ENCODE results near the gene MCUB. TPM values are rescaled to one million over a fixed set of nuclear protein-coding genes. Genes with fewer than 3 reads are reported as not detected.

Gene MCUB
- total and polyA plus RNA-seq, 9 of the 15 experiments (the other 6 are each of a cell fraction or from before 2014, with no cell fraction given) = 1.4 to 21.5 (median 5.4) TPM

DNA sequence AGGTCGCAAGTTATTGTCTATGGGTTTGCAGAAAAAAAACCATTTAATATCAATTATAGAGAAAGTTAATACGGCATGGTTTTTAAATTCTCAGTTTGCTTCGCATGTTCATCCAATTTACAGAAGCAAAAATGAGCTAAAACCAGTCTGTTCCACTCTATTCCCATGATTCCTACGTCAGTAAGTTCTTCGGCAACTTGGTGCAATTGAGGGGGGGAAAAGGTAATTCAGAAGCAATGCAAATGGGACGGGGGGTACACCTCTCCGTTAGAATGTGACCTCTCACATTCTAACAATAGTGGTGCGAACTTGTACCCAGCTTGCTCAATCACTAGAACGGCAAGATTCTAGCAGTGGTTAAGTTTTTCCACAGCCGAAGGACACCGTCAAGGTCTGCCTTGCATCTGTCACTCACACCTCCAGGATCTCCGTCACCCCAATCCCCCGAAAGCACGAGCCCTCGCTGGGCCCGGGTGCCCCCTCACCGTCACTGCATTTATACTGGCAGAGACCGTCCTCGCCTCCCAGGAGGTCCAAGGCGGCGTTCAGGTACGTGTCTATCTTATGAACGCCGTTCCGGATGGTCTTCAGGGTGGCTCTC lies 169.2 kb downstream of the MCUB start (continued):
- peak; percentile 69; the same call in 1 of the 2 replicates for TF ChIP-seq NKRF (IDR thresholded peaks at IDR 0.05; ENCODE audit: borderline replicate concordance)

DNA sequence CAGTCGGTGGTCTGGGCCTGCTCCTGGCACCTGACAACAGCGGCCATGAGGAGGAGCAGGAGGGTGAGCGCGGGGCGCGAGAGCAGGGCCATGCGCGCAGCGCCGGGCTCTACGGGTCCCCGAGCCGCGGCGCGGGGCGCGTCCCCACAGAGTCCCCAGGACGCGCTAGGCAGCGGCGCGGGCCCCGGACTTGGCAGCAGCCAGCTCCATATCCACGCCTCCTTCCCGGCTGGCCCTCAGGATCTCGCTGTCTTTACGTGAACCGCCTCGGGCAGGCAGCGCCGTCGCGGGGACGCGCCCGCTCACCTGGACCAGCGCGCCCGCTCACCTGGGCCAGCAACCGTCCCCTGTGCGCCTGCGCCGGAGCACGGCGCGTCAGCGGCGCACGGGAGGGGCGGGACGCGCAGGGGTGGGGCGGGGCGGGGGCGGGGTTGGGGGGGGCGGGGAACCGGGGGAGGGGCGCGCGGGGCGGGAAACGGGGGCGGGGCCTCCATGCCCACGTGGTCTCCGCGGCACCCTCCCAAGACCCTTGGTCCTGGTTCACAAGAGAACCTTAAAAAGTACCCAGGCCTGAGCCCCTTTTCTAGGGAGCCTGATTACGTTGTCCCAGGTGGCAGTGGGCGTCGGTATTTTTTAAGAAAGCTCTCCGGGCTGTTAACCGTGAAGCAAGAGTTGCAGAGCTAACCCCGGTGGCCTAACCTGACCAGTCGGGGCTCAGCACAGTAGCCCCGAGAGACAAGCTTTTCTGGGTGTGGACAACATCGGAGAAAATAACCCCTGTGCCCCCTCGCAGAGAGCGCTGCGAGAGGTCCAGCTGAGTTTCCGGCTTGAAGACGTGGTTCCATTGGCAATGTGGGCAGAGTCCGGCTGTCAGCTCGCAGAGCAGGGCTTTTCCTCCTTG lies 169.9 kb downstream of the MCUB start, which contains the start of gene PLA2G12A:
Gene PLA2G12A (minus strand): TSS at position 353 of the 901 bp plus-strand sequence. CDS start 261 bp downstream, at position 92.
- peak; percentile 89 for ATAC-seq
- Histone ChIP-seq H3K79me2 (ENCODE audit: control insufficient read depth, insufficient read depth, low read length) (peaks cover 49% of the 10 kb centered on the region), H3K27me3 (ENCODE audit: control insufficient read depth in 2 of 2, insufficient read depth in 2 of 2, low read length in 2 of 2) (no peaks in the 10 kb centered on the region), H3K9me1 (ENCODE audit: control insufficient read depth, insufficient read depth, low read length) (no peaks in the 10 kb centered on the region), H3K4me2 (ENCODE audit: insufficient read depth, low read length) (peak within 1 kb of the TSS; percentile 95), H3K4me3 (peak within 1 kb of the TSS; percentile 81), H3K9ac (ENCODE audit: insufficient read depth in 1 of 2, low read depth in 2 of 2, low read length in 2 of 2) (peak within 1 kb of the TSS; percentile 83 to 96), H3K36me3 (ENCODE audit: control insufficient read depth, insufficient read depth, low read length) (peaks cover 22% of the 10 kb centered on the region), H3K4me1 (replicated peaks in 1 of 2; ENCODE audit: control insufficient read depth in 2 of 2, insufficient read depth in 2 of 2, low read length in 2 of 2) (peaks cover 15 to 30% of the 10 kb centered on the region in 2 experiments), H3K9me3 (replicated peaks; ENCODE audit: control insufficient read depth, insufficient read depth, low read depth, low read length) (no peaks in the 10 kb centered on the region), H2AFZ (ENCODE audit: low read depth, low read length) (peak within 1 kb of the TSS; percentile 99), H4K20me1 (replicated peaks; ENCODE audit: control insufficient read depth, insufficient read depth, low read length) (0 out of 2 replicates have a peak, but pooled peaks cover 3% of the 10 kb centered on the region), H3K27ac (ENCODE audit: extremely low read depth, low read depth, low read length) (peak within 1 kb of the TSS; percentile 89)
- peak; percentile 80 to 95 (median 93) for DNase-seq (ENCODE audit: extremely low read depth in 1 of 4, low spot score in 3 of 4)
- intact Hi-C loops (cut with micrococcal nuclease) (loop anchor here (1.0 to 5.0 kb wide), 3 partner anchors 27 to 467 kb away; partner anchors contain the start of genes CASP6, ELOVL6 and GAR1), in situ Hi-C loops (cut with MboI) (no loop called here)
- ChIA-PET CTCF (ENCODE audit: low intra/inter-chr PET ratio) (no interaction called here), POLR2A (interaction anchor here (0.8 to 3.4 kb wide), 7 partner anchors 9 to 90 kb away, joined by 3 to 14 read pairs (median 4); no protein-coding TSS in a partner anchor)
- under 1% methylated on average over 41 of the region's 83 CpGs for WGBS (ENCODE audit: insufficient coverage, low coverage, missing lambda C conversion rate)
- FAIRE-seq = no peak
- BruUV-seq (replicated peaks) = TSS peak; percentile 95
- TF ChIP-seq E2F1 (CRISPR knock-in tag; IDR thresholded peaks at IDR 0.05) = peak; percentile 65
- TF ChIP-seq RBBP5 (IDR thresholded peaks at IDR 0.05; ENCODE audit: borderline replicate concordance, insufficient read depth, low read length, poor library complexity, severe bottlenecking) = peak; percentile 91
- TF ChIP-seq, protein P1, sequence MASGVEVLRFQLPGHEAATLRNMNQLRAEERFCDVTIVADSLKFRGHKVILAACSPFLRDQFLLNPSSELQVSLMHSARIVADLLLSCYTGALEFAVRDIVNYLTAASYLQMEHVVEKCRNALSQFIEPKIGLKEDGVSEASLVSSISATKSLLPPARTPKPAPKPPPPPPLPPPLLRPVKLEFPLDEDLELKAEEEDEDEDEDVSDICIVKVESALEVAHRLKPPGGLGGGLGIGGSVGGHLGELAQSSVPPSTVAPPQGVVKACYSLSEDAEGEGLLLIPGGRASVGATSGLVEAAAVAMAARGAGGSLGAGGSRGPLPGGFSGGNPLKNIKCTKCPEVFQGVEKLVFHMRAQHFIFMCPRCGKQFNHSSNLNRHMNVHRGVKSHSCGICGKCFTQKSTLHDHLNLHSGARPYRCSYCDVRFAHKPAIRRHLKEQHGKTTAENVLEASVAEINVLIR (CRISPR knock-in tag; IDR thresholded peaks at IDR 0.05) = peak; percentile 7; the same call in 1 of the 2 replicates
- no peak for TF ChIP-seq SOX6 (IDR thresholded peaks at IDR 0.05)
- peak; percentile 92 to 93 for TF ChIP-seq NRF1 (conservative IDR thresholded peaks at IDR 0.05 in 1 of 2, IDR thresholded peaks at IDR 0.05 in 1 of 2)
- TF ChIP-seq ZNF41 (CRISPR knock-in tag; conservative IDR thresholded peaks at IDR 0.05) = no peak
- TF ChIP-seq ZNF263 (CRISPR knock-in tag; IDR thresholded peaks at IDR 0.05; ENCODE audit: borderline replicate concordance) = peak; percentile 82
- 0 out of 2 replicates have a peak, but pooled peaks have one; percentile 23 for TF ChIP-seq TARDBP (IDR thresholded peaks at IDR 0.05)
- TF ChIP-seq MEIS2 (IDR thresholded peaks at IDR 0.05; ENCODE audit: partially characterized antibody) = peak; percentile 72
- TF ChIP-seq, protein P2, sequence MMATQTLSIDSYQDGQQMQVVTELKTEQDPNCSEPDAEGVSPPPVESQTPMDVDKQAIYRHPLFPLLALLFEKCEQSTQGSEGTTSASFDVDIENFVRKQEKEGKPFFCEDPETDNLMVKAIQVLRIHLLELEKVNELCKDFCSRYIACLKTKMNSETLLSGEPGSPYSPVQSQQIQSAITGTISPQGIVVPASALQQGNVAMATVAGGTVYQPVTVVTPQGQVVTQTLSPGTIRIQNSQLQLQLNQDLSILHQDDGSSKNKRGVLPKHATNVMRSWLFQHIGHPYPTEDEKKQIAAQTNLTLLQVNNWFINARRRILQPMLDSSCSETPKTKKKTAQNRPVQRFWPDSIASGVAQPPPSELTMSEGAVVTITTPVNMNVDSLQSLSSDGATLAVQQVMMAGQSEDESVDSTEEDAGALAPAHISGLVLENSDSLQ (IDR thresholded peaks at IDR 0.05) = 0 out of 2 replicates have a peak, but pooled peaks have one; percentile 20
- TF ChIP-seq ARID1B (IDR thresholded peaks at IDR 0.05) = no peak
